Prostate gland (tissue), 2 donors: Measurements from ENCODE around the gene PLCG1. TPM values are rescaled to one million over a fixed set of nuclear protein-coding genes. Genes with fewer than 3 reads are reported as not detected.

ENCODE experiments used
- DNase-seq: peaks from one replicate; pipeline ENCODE4 v3.0.0-alpha.2; 2019; ENCODE audit warnings: low spot score
- H3K27ac ChIP-seq, 2 donors: fragments of 200-600 bp; sonication (generic); 2 replicates each; pipeline ENCODE4 v1.5.1; 2017 to 2019
- H3K27me3 ChIP-seq: fragments of 200-600 bp; sonication (generic); replicated peaks from 2 replicates; pipeline ENCODE4 v1.5.1; 2019; ENCODE audit not compliant: insufficient read depth
- H3K36me3 ChIP-seq, 2 donors: fragments of 200-600 bp; sonication (generic); 1 replicate in 1 of 2; 2 replicates in 1 of 2; pipeline versions ENCODE4 v1.5.1 to v1.8.1; 2017 to 2019
- H3K4me1 ChIP-seq: fragments of 200-600 bp; sonication (generic); replicated peaks from 2 replicates; pipeline ENCODE4 v1.5.1; 2019
- H3K4me3 ChIP-seq, 2 donors: fragments of 200-600 bp; sonication (generic); 2 replicates each; pipeline ENCODE4 v1.5.1; 2017 to 2019
- H3K9me3 ChIP-seq: fragments of 200-600 bp; sonication (generic); 2 replicates; pipeline ENCODE4 v1.5.1; 2017
- CTCF ChIP-seq, 4 experiments: fragments of 200-600 bp in 2 of 4; fragments of 450-650 bp in 2 of 4; sonication (generic) in 2 of 4; IDR thresholded peaks; 1 replicate in 3 of 4; 2 replicates in 1 of 4; pipeline ENCODE4 v1.5.1; 2016 to 2019; ENCODE audit warnings: antibody characterized with exemption in 4 of 4, mild to moderate bottlenecking in 2 of 4, moderate library complexity in 2 of 4
- POLR2A ChIP-seq: fragments of 450-650 bp; IDR thresholded peaks from one replicate; pipeline ENCODE4 v1.6.1; 2016; ENCODE audit warnings: antibody characterized with exemption, mild to moderate bottlenecking
- POLR2AphosphoS5 ChIP-seq: sonication (generic); formaldehyde crosslinking; IDR thresholded peaks from one replicate; pipeline ENCODE4 v1.6.1; 2017; ENCODE audit warnings: antibody characterized with exemption
- WGBS: methylation state at CpG from one replicate; pipeline ENCODE4 v1.1.5; 2018; 5-methylcytosine and 5-hydroxymethylcytosine counted together
- intact Hi-C: fragments of 100-400 bp; cut with DNase I; formaldehyde crosslinking; loops from one replicate; pipeline ENCODE4 v1.14.2; 2022
- total RNA-seq, 2 donors: library from RNA; depleted of rRNA; stranded (reverse); fragments of >200 nt; gene quantifications; one replicate each; pipeline ENCODE4 v1.1.0, GENCODE V29; 2016

The PLCG1 gene
- total RNA-seq, 2 donors from 2014 or later: 67.9 to 129 TPM

DNA sequence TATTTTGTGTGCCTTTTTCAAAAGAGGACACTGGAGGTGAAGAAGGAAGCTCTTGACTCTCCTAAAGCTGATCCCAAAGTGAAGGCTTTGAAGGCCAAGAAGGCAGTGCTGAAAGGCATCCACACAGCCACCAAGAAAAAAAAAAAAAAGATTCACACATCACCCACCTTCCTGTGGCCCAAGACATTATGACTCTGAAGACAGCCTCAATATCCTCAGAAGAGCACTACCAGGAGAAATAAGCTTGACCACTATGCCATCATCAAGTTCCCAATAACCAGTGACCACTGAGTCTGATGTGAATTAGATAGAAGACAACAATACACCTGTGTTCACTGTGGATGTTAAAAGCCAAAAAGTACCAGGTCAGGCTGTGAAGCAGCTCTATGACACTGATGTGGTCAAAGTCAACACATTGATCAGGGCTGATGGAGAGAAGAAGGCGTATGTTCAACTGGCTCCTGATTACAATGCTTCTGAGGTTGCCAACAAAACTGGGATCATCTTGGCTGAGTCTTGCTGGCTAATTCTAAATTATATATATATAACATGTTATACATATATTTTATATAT is 59.4 kb downstream of the PLCG1 start:
- Histone ChIP-seq H3K36me3 (no peaks in the 10 kb centered on the region), H3K27me3 (no peaks in the 10 kb centered on the region), H3K27ac (no peak overlapping the region), H3K9me3 (no peaks in the 10 kb centered on the region), H3K4me1 (no peaks in the 10 kb centered on the region), H3K4me3 (no peak overlapping the region)
- intact Hi-C loops: no loop called here
- TF ChIP-seq POLR2A: no peak
- no peak for TF ChIP-seq CTCF (IDR thresholded peaks at IDR 0.05)
- no peak for TF ChIP-seq POLR2AphosphoS5
- no peak for DNase-seq
- WGBS: 100% methylated on average over 1 of the region's 1 CpG

- no peak for TF ChIP-seq POLR2AphosphoS5
- TF ChIP-seq CTCF (IDR thresholded peaks at IDR 0.05): no peak
- TF ChIP-seq POLR2A: no peak
- Histone ChIP-seq H3K36me3 (no peaks in the 10 kb centered on the region), H3K4me3 (no peak overlapping the region), H3K4me1 (no peaks in the 10 kb centered on the region), H3K27ac (no peak overlapping the region), H3K27me3 (no peaks in the 10 kb centered on the region), H3K9me3 (no peaks in the 10 kb centered on the region)
- WGBS: 96% methylated on average over 4 of the region's 4 CpGs
- intact Hi-C loops: no loop called here
- DNase-seq: no peak
Measured at GRCh38 chr20:41198443-41198842, 61.1 kb downstream of the PLCG1 start.

DNA sequence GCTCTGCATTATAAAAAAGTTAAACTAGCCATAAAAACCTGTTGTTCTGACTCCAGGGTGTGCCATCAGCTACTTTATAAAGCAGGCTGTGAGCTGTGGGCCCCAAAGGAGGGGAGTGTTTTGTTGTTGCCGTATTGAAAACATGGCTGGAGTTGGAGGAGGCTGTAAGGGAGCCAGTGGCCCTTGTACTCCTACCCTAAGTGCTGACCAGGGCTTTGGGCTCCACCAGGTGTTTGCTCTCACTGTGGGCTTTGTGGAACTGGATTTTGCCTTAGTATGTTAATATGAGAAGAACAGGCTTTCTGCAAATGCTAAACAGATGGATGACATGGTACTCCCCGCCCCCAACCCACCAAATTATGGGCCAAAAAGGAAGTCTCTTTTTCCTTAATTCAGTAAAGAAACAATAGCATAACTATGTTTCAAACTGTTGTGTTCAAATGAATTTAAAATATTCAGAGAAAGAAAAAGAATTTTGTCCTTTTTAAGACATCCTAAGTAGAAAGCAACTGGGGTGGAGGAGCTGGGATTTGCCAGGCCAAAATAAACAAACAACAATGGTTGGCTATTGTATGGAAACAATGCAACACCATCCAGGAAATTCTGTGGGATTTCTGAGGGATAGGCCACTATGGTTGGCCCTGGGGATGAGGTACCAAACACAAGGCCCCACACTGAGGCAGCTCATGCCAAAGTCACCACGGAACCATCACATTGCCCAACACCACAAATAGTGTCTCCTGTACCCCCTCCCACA is 63.3 kb downstream of the PLCG1 start:
- H3K4me3 ChIP-seq: no peak overlapping the region
- no peaks in the 10 kb centered on the region for H3K4me1 ChIP-seq
- H3K27ac ChIP-seq: no peak overlapping the region
- H3K36me3 ChIP-seq: no peaks in the 10 kb centered on the region
- intact Hi-C loops: no loop called here
- 91% methylated on average over 3 of the region's 3 CpGs for WGBS
- no peaks in the 10 kb centered on the region for H3K27me3 ChIP-seq
- no peak for DNase-seq
- TF ChIP-seq POLR2AphosphoS5: no peak
- TF ChIP-seq POLR2A: no peak
- no peak for TF ChIP-seq CTCF (IDR thresholded peaks at IDR 0.05)
- no peaks in the 10 kb centered on the region for H3K9me3 ChIP-seq

GRCh38 chr20:41201760-41202159 is 64.4 kb downstream of the PLCG1 start:
- WGBS: 91% methylated on average over 8 of the region's 8 CpGs
- no peak overlapping the region for H3K27ac ChIP-seq
- TF ChIP-seq POLR2A (no peak), CTCF (IDR thresholded peaks at IDR 0.05) (no peak), POLR2AphosphoS5 (no peak)
- no peak for DNase-seq
- H3K4me3 ChIP-seq: no peak overlapping the region
- intact Hi-C loops: no loop called here
- no peaks in the 10 kb centered on the region for H3K4me1 ChIP-seq
- H3K36me3 ChIP-seq: no peaks in the 10 kb centered on the region
- no peaks in the 10 kb centered on the region for H3K9me3 ChIP-seq
- no peaks in the 10 kb centered on the region for H3K27me3 ChIP-seq

DNA sequence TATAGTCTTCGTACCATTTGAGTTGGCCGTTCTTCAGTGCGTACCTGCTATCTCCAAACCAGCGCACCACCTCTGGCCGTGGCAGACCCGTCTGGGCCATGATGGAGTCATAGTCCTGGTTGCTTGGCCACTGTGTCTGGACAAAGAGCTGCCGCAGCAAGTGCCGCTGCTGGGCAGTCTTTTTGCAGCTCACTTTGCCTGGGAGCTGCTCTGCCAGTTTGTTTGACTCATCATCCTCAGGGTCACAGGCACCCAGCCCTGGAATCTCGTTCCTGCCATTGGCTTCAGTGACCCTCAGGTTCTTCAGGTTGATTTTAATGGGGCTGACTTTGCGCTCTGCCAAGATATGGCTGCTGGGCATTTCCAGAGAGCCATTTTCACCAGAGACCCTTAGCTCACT is 65.1 kb downstream of the PLCG1 start:
- TF ChIP-seq CTCF (IDR thresholded peaks at IDR 0.05) (no peak), POLR2A (no peak), POLR2AphosphoS5 (no peak)
- no peak overlapping the region for H3K4me3 ChIP-seq
- H3K36me3 ChIP-seq: no peaks in the 10 kb centered on the region
- H3K9me3 ChIP-seq: no peaks in the 10 kb centered on the region
- H3K27ac ChIP-seq: no peak overlapping the region
- no peak for DNase-seq
- H3K27me3 ChIP-seq: no peaks in the 10 kb centered on the region
- 95% methylated on average over 10 of the region's 10 CpGs for WGBS
- intact Hi-C loops: no loop called here
- H3K4me1 ChIP-seq: no peaks in the 10 kb centered on the region
